ENCODE measurements around the gene TMEM205.

DNA sequence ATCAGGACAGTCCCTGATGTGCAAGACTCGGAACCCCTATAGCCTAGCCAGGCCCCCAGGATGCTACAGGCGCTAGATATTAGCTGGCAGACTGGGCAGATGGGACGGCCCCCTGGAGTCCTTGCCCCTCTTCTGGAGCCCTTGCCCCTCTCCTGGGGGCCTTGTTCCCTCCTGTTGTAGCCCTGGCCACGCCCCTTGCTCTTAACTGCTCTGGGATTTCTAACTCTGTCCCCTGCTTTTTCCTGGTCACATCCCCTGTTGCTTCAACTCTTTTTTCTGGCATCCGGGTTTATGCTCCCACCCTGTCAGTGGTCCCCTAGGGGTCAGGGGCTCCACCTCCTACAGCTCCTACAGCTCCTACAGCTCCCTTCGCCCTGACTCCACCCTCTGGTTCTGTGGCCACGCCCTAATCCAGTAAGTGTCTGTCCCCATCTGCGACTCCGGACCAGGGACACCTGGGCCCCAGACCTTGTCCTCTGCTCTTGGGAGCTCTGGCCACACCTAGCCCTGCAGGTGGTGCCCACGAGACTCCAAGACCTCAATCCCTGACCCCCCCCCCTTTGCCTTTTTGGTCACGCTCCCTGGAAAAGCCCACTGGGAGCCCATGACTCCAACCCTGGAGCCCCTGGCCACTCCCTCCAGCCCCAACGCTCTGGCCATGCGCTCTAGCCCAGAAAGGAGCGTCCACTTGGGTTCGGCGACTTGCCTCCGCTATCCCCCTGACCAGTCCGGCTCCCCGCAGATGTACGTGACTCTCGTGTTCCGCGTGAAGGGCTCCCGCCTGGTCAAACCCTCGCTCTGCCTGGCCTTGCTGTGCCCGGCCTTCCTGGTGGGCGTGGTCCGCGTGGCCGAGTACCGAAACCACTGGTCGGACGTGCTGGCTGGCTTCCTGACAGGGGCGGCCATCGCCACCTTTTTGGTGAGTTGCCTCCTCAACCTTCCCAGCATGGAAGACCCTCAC, 16.0 kb upstream of the TMEM205 start:
- TF ChIP-seq, protein P1, sequence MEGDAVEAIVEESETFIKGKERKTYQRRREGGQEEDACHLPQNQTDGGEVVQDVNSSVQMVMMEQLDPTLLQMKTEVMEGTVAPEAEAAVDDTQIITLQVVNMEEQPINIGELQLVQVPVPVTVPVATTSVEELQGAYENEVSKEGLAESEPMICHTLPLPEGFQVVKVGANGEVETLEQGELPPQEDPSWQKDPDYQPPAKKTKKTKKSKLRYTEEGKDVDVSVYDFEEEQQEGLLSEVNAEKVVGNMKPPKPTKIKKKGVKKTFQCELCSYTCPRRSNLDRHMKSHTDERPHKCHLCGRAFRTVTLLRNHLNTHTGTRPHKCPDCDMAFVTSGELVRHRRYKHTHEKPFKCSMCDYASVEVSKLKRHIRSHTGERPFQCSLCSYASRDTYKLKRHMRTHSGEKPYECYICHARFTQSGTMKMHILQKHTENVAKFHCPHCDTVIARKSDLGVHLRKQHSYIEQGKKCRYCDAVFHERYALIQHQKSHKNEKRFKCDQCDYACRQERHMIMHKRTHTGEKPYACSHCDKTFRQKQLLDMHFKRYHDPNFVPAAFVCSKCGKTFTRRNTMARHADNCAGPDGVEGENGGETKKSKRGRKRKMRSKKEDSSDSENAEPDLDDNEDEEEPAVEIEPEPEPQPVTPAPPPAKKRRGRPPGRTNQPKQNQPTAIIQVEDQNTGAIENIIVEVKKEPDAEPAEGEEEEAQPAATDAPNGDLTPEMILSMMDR (IDR thresholded peaks at IDR 0.05) = no peak
- no peak for TF ChIP-seq POLR2AphosphoS5 (IDR thresholded peaks at IDR 0.05)
- TF ChIP-seq EP300 (IDR thresholded peaks at IDR 0.05) = no peak
- TF ChIP-seq POLR2A (IDR thresholded peaks at IDR 0.05) = no peak

All from gastroesophageal sphincter (tissue), 3 donors.